Daoy (cell line): Measurements from ENCODE around the gene KRTAP10-12. TPM values are rescaled to one million over a fixed set of nuclear protein-coding genes. Genes with fewer than 3 reads are reported as not detected.
"Not testable (repeated sequence)": the region's sequence is repeated elsewhere in the genome, so short reads cannot be mapped to it uniquely, and the experiment has no call there.

Experiments
- DNase-seq: peaks from one replicate; pipeline ENCODE4 v3.0.0-alpha.2; 2015; ENCODE audit warnings: low read depth
- total RNA-seq: library from RNA; depleted of rRNA; stranded (reverse); fragments of >200 nt; shearing (Covaris generic); gene quantifications from 2 replicates; pipeline ENCODE4 v1.2.3, GENCODE V29; 2014

The KRTAP10-12 gene
- total RNA-seq, 1 experiment from 2014 or later, result not detected

- DNase-seq, result no peak
Measured at GRCh38 chr21:44667612-44668011, 29.4 kb upstream of the KRTAP10-12 start.

GRCh38 chr21:44670642-44671432 is 26.1 kb upstream of the KRTAP10-12 start:
- DNase-seq, result no peak

GRCh38 chr21:44671911-44672310 is 25.1 kb upstream of the KRTAP10-12 start:
- no peak for DNase-seq

- DNase-seq, result no peak
Measured at GRCh38 chr21:44677881-44678280, 19.1 kb upstream of the KRTAP10-12 start.

GRCh38 chr21:44681152-44681551 is 15.8 kb upstream of the KRTAP10-12 start:
- no peak for DNase-seq

- DNase-seq, result no peak
Measured at GRCh38 chr21:44681861-44682579, 15.0 kb upstream of the KRTAP10-12 start, which contains the start of gene KRTAP12-1. KRTAP12-1 (minus strand) TSS chr21:44682163; CDS start chr21:44682123, 40 bp downstream.

GRCh38 chr21:44682580-44683151 is 14.3 kb upstream of the KRTAP10-12 start:
- DNase-seq, result no peak

- DNase-seq, result no peak
Measured at GRCh38 chr21:44684077-44684476, 12.9 kb upstream of the KRTAP10-12 start.

- no peak for DNase-seq
Measured at GRCh38 chr21:44684483-44684882, 12.5 kb upstream of the KRTAP10-12 start.

- DNase-seq, result not testable (repeated sequence)
Measured at GRCh38 chr21:44685050-44685449, 11.9 kb upstream of the KRTAP10-12 start.

GRCh38 chr21:44686000-44686781 is 10.8 kb upstream of the KRTAP10-12 start:
- no peak for DNase-seq

GRCh38 chr21:44686843-44687561 is 10.0 kb upstream of the KRTAP10-12 start:
- DNase-seq, result no peak

GRCh38 chr21:44687671-44688070 is 9.3 kb upstream of the KRTAP10-12 start:
- no peak for DNase-seq

GRCh38 chr21:44689740-44690139 is 7.2 kb upstream of the KRTAP10-12 start:
- not testable (repeated sequence) for DNase-seq

- DNase-seq, result no peak
Measured at GRCh38 chr21:44691686-44692085, 5.3 kb upstream of the KRTAP10-12 start.

GRCh38 chr21:44692798-44693512 is 4.0 kb upstream of the KRTAP10-12 start:
- DNase-seq, result no peak

- no peak for DNase-seq
Measured at GRCh38 chr21:44694776-44695175, 2.2 kb upstream of the KRTAP10-12 start.

GRCh38 chr21:44695184-44695583 is 1.8 kb upstream of the KRTAP10-12 start:
- no peak for DNase-seq

GRCh38 chr21:44695641-44696040 is 1.3 kb upstream of the KRTAP10-12 start:
- no peak for DNase-seq

GRCh38 chr21:44696572-44696971 is 400 bp upstream of the KRTAP10-12 start:
- DNase-seq, result no peak
